ENCODE measurements around the gene C19orf44. TPM values are rescaled to one million over a fixed set of nuclear protein-coding genes. Genes with fewer than 3 reads are reported as not detected.
"Not testable (repeated sequence)": the region's sequence is repeated elsewhere in the genome, so short reads cannot be mapped to it uniquely, and the experiment has no call there.

Gene C19orf44
- total and polyA plus RNA-seq, 2 of the 4 experiments (the other 2 are of a cell fraction), result 1.4 to 3.8 TPM

- peak overlapping the region; percentile 51 for H2AK9ac ChIP-seq (replicated peaks; ENCODE audit: low read depth, low read length, poor library complexity)
- ATAC-seq (ENCODE audit: low read depth) (peak; percentile 21), DNase-seq (peak; percentile 55)
- H2BK5ac ChIP-seq (ENCODE audit: low read depth, low read length, poor library complexity, severe bottlenecking), result no peak overlapping the region
- POLR2A ChIA-PET (ENCODE audit: unreplicated experiment), result interaction anchor here (0.5 kb wide), 1 partner anchor 10 kb away, joined by 8 read pairs; no protein-coding TSS in a partner anchor
- no peak overlapping the region for H4K91ac ChIP-seq (ENCODE audit: insufficient read depth, low read depth, low read length)
- H2BK20ac ChIP-seq (ENCODE audit: low read depth, low read length), result no peak overlapping the region
- CTCF ChIA-PET, result no interaction called here
- no peak overlapping the region for H3K18ac ChIP-seq (ENCODE audit: low read depth, low read length)
- no peaks in the 10 kb centered on the region for H3K27me3 ChIP-seq (ENCODE audit: control insufficient read depth, insufficient read depth, low read length)
- peaks cover 6% of the 10 kb centered on the region; the same call in 1 of the 2 replicates for H3K4me1 ChIP-seq (ENCODE audit: control insufficient read depth, insufficient read depth, low read length)
- H4K20me1 ChIP-seq (ENCODE audit: insufficient read depth, low read length), result peaks cover 44% of the 10 kb centered on the region
- no peak overlapping the region for H4K5ac ChIP-seq (ENCODE audit: low read depth, low read length)
- no peak overlapping the region for H2BK120ac ChIP-seq (ENCODE audit: low read depth, low read length)
- no peaks in the 10 kb centered on the region for H3K9me3 ChIP-seq (ENCODE audit: control insufficient read depth, insufficient read depth, low read length)
- no peak overlapping the region for H4K8ac ChIP-seq (ENCODE audit: low read depth in 2 of 2, low read length in 2 of 2)
- peak overlapping the region; percentile 10; the same call in 1 of the 2 replicates for H3K27ac ChIP-seq (ENCODE audit: insufficient read depth, low read length)
- in situ Hi-C loops (cut with MboI; ENCODE audit: low sequenced_read_pairs), result no loop called here
- no peak overlapping the region for H2BK15ac ChIP-seq (ENCODE audit: low read depth, low read length)
- H3K9me1 ChIP-seq (ENCODE audit: insufficient read depth, low read length), result no peaks in the 10 kb centered on the region; the same call in 1 of the 2 replicates
- TF ChIP-seq USF2 (IDR thresholded peaks at IDR 0.05; ENCODE audit: low read depth, low read length) (peak; percentile 29; the same call in 1 of the 2 replicates), RAD21 (IDR thresholded peaks at IDR 0.05; ENCODE audit: low read length) (no peak)
- dilution Hi-C loops (cut with HindIII; ENCODE audit: low sequenced_read_pairs, unreplicated experiment), result no loop called here
- H3K56ac ChIP-seq (ENCODE audit: extremely low read depth, insufficient read depth, low read length), result no peak overlapping the region
- 0% methylated on average over 14 of the region's 67 CpGs; no CpG with 5 or more reads in 1 of the 2 experiments for WGBS, 2 experiments (ENCODE audit: extremely low coverage in 2 of 2, insufficient read length in 1 of 2)
- peak overlapping the region; percentile 40; the same call in 1 of the 2 replicates for H2AK5ac ChIP-seq (ENCODE audit: low read depth, low read length)
- intact Hi-C loops (cut with micrococcal nuclease), result loop anchor here (5.0 kb wide), 1 partner anchor 34 kb away; no protein-coding TSS in a partner anchor
- H3K4me2 ChIP-seq (ENCODE audit: low read depth, low read length), result peak overlapping the region; percentile 100
- peak overlapping the region; percentile 85 for H3K4me3 ChIP-seq (ENCODE audit: insufficient read depth, low read depth, low read length)
- H3K36me3 ChIP-seq (ENCODE audit: control insufficient read depth, insufficient read depth, low read length), result no peaks in the 10 kb centered on the region
- H2AFZ ChIP-seq (replicated peaks; ENCODE audit: low read length, poor library complexity), result peak overlapping the region; percentile 89
- peak overlapping the region; percentile 50 for H3K9ac ChIP-seq (ENCODE audit: low read depth, low read length)
- H3K79me1 ChIP-seq (ENCODE audit: low read depth in 1 of 2, low read length in 2 of 2), result peaks cover 19 to 45% of the 10 kb centered on the region in 2 experiments
- peak overlapping the region; percentile 58 for H3K14ac ChIP-seq (replicated peaks; ENCODE audit: low read depth, low read length)
- H3K23ac ChIP-seq (ENCODE audit: low read depth, low read length), result peak overlapping the region; percentile 81
- no TSS peak for BruUV-seq (replicated peaks)
- H3K4ac ChIP-seq (ENCODE audit: low read depth, low read length), result peak overlapping the region; percentile 19; the same call in 1 of the 2 replicates
Observed at GRCh38 chr19:16470911-16471811, 25.0 kb upstream of the C19orf44 start.

- CTCF ChIA-PET, result not testable (repeated sequence)
- POLR2A ChIA-PET (ENCODE audit: unreplicated experiment), result interaction anchor here (0.6 kb wide), 1 partner anchor 9 kb away, joined by 4 read pairs; no protein-coding TSS in a partner anchor
- peak overlapping the region; percentile 74 for H4K5ac ChIP-seq (ENCODE audit: low read depth, low read length)
Observed at GRCh38 chr19:16472559-16472899, 23.7 kb upstream of the C19orf44 start.

More at GRCh38 chr19:16472559-16472899, 23.7 kb upstream of the C19orf44 start:
- H3K4me1 ChIP-seq (ENCODE audit: control insufficient read depth, insufficient read depth, low read length); DNase-seq; H3K9me1 ChIP-seq (ENCODE audit: insufficient read depth, low read length); H3K56ac ChIP-seq (ENCODE audit: extremely low read depth, insufficient read depth, low read length); BruUV-seq (replicated peaks); H2BK20ac ChIP-seq (ENCODE audit: low read depth, low read length); dilution Hi-C loops (cut with HindIII; ENCODE audit: low sequenced_read_pairs, unreplicated experiment); H3K9me3 ChIP-seq (ENCODE audit: control insufficient read depth, insufficient read depth, low read length); H3K36me3 ChIP-seq (ENCODE audit: control insufficient read depth, insufficient read depth, low read length); H3K23ac ChIP-seq (ENCODE audit: low read depth, low read length); ATAC-seq (ENCODE audit: low read depth); H2BK15ac ChIP-seq (ENCODE audit: low read depth, low read length); H3K27me3 ChIP-seq (ENCODE audit: control insufficient read depth, insufficient read depth, low read length); in situ Hi-C loops (cut with MboI; ENCODE audit: low sequenced_read_pairs): not testable (repeated sequence)
- H4K91ac ChIP-seq (ENCODE audit: insufficient read depth, low read depth, low read length), result peak overlapping the region; percentile 88
- H4K8ac ChIP-seq (ENCODE audit: low read depth in 2 of 2, low read length in 2 of 2), result peak overlapping the region; percentile 77 to 95
- H2AK9ac ChIP-seq (replicated peaks; ENCODE audit: low read depth, low read length, poor library complexity), result peak overlapping the region; percentile 96
- peak overlapping the region; percentile 38; the same call in 1 of the 2 replicates for H3K18ac ChIP-seq (ENCODE audit: low read depth, low read length)
- WGBS, 2 experiments (ENCODE audit: extremely low coverage in 2 of 2, insufficient read length in 1 of 2), result no CpG with 5 or more reads among the region's 2 CpGs
- H3K4me2 ChIP-seq (ENCODE audit: low read depth, low read length), result peak overlapping the region; percentile 82
- H2BK5ac ChIP-seq (ENCODE audit: low read depth, low read length, poor library complexity, severe bottlenecking), result peak overlapping the region; percentile 96
- peak overlapping the region; percentile 76; the same call in 1 of the 2 replicates for H2BK120ac ChIP-seq (ENCODE audit: low read depth, low read length)
- peak overlapping the region; percentile 69; the same call in 1 of the 2 replicates for H2AK5ac ChIP-seq (ENCODE audit: low read depth, low read length)
- H3K79me1 ChIP-seq (ENCODE audit: low read depth in 1 of 2, low read length in 2 of 2), result peaks cover 19 to 36% of the 10 kb centered on the region in 2 experiments
- peak overlapping the region; percentile 49 for H3K4me3 ChIP-seq (ENCODE audit: insufficient read depth, low read depth, low read length)
- peak overlapping the region; percentile 87 for H3K4ac ChIP-seq (ENCODE audit: low read depth, low read length)
- H2AFZ ChIP-seq (replicated peaks; ENCODE audit: low read length, poor library complexity), result peak overlapping the region; percentile 100
- H3K9ac ChIP-seq (ENCODE audit: low read depth, low read length), result peak overlapping the region; percentile 80; the same call in 1 of the 2 replicates
- intact Hi-C loops (cut with micrococcal nuclease), result loop anchor here (5.0 kb wide), 1 partner anchor 35 kb away; no protein-coding TSS in a partner anchor
- H4K20me1 ChIP-seq (ENCODE audit: insufficient read depth, low read length), result peaks cover 35% of the 10 kb centered on the region
- peak overlapping the region; percentile 95 for H3K14ac ChIP-seq (replicated peaks; ENCODE audit: low read depth, low read length)
- H3K27ac ChIP-seq (ENCODE audit: insufficient read depth, low read length), result peak overlapping the region; percentile 91

Data from IMR-90 (cell line).